Measurements from ENCODE around the gene PCK1. TPM values are rescaled to one million over a fixed set of nuclear protein-coding genes. Genes with fewer than 3 reads are reported as not detected.

Gene PCK1
- total RNA-seq, 1 experiment from 2014 or later: 0.49 TPM

DNA sequence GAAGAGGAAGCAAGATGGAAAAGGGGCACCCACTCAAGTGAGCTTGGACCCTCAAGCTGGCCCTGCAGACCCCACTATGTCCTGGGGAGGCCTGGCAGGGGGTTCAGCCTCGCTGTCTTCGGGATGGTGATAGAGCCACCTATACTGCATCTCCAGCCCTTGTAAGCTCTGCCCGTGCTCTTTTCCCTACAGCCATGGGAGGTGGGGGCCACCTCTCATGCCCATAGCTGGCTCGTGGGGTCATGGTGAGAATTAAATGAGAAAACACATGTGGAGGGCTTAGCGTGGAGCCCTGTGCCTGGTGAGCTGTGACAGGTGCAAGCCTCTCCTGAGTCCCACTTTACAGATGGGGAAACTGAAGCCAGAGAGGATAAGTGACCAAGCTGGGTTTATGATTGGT lies 27.7 kb downstream of the PCK1 start:
- Histone ChIP-seq H4K20me1 (ENCODE audit: insufficient read depth) (no peaks in the 10 kb centered on the region), H3K27ac (ENCODE audit: low read depth, low read length) (no peak overlapping the region), H2AFZ (ENCODE audit: low read depth, low read length, poor library complexity, severe bottlenecking) (no peak overlapping the region), H3K9me2 (ENCODE audit: insufficient read depth) (no peaks in the 10 kb centered on the region), H3K9ac (ENCODE audit: low read length) (no peak overlapping the region), H3K9me3 (ENCODE audit: control insufficient read depth in 1 of 2, insufficient read depth in 1 of 2, low read depth in 1 of 2, low read length in 2 of 2) (no peaks in the 10 kb centered on the region), H3K4me2 (ENCODE audit: low read length) (no peak overlapping the region), H3K36me3 (ENCODE audit: control insufficient read depth in 1 of 2, insufficient read depth in 2 of 2, low read length in 2 of 2) (no peaks in the 10 kb centered on the region), H3K4me3 (replicated peaks in 1 of 2; ENCODE audit: low read depth in 1 of 2, low read length in 2 of 2) (no peak overlapping the region), H3K79me2 (ENCODE audit: insufficient read depth, low read length) (no peaks in the 10 kb centered on the region), H3K27me3 (ENCODE audit: insufficient read depth, low read length) (peaks cover 14% of the 10 kb centered on the region; the same call in 1 of the 2 replicates), H3K4me1 (ENCODE audit: control insufficient read depth in 1 of 2, insufficient read depth in 2 of 2, low read length in 2 of 2) (no peaks in the 10 kb centered on the region)
- intact Hi-C loops (cut with micrococcal nuclease): no loop called here
- DNase-seq (ENCODE audit: low read depth, low spot score) (no peak), ATAC-seq (no peak)
- no TSS peak for BruUV-seq (replicated peaks)
- TF ChIP-seq CEBPB (IDR thresholded peaks at IDR 0.05; ENCODE audit: low read depth) (no peak), EZH2 (IDR thresholded peaks at IDR 0.05) (no peak), POLR2AphosphoS5 (IDR thresholded peaks at IDR 0.05; ENCODE audit: low read depth, low read length) (no peak), EGR1 (IDR thresholded peaks at IDR 0.05; ENCODE audit: low read depth) (no peak), TCF7L2 (IDR thresholded peaks at IDR 0.05; ENCODE audit: borderline replicate concordance, extremely low read depth, insufficient read depth, insufficient read length) (no peak), FOSL1 (IDR thresholded peaks at IDR 0.05; ENCODE audit: low read depth) (no peak), EZH2phosphoT487 (IDR thresholded peaks at IDR 0.05; ENCODE audit: borderline replicate concordance) (no peak), SIN3A (IDR thresholded peaks at IDR 0.05; ENCODE audit: low read depth) (no peak), ZFX (IDR thresholded peaks at IDR 0.05) (no peak), CBX3 (IDR thresholded peaks at IDR 0.05; ENCODE audit: low read depth) (no peak), POLR2A (IDR thresholded peaks at IDR 0.05; ENCODE audit: borderline replicate concordance, extremely low read depth, insufficient read depth, insufficient read length) (no peak), SRF (IDR thresholded peaks at IDR 0.05; ENCODE audit: low read depth) (no peak)
- TF ChIP-seq, protein P1, sequence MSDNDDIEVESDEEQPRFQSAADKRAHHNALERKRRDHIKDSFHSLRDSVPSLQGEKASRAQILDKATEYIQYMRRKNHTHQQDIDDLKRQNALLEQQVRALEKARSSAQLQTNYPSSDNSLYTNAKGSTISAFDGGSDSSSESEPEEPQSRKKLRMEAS (IDR thresholded peaks at IDR 0.05): no peak
- TF ChIP-seq, protein P2, sequence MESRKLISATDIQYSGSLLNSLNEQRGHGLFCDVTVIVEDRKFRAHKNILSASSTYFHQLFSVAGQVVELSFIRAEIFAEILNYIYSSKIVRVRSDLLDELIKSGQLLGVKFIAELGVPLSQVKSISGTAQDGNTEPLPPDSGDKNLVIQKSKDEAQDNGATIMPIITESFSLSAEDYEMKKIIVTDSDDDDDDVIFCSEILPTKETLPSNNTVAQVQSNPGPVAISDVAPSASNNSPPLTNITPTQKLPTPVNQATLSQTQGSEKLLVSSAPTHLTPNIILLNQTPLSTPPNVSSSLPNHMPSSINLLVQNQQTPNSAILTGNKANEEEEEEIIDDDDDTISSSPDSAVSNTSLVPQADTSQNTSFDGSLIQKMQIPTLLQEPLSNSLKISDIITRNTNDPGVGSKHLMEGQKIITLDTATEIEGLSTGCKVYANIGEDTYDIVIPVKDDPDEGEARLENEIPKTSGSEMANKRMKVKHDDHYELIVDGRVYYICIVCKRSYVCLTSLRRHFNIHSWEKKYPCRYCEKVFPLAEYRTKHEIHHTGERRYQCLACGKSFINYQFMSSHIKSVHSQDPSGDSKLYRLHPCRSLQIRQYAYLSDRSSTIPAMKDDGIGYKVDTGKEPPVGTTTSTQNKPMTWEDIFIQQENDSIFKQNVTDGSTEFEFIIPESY (IDR thresholded peaks at IDR 0.05; ENCODE audit: extremely low read depth, insufficient replicate concordance, low read length): no peak
- TF ChIP-seq, protein P3, sequence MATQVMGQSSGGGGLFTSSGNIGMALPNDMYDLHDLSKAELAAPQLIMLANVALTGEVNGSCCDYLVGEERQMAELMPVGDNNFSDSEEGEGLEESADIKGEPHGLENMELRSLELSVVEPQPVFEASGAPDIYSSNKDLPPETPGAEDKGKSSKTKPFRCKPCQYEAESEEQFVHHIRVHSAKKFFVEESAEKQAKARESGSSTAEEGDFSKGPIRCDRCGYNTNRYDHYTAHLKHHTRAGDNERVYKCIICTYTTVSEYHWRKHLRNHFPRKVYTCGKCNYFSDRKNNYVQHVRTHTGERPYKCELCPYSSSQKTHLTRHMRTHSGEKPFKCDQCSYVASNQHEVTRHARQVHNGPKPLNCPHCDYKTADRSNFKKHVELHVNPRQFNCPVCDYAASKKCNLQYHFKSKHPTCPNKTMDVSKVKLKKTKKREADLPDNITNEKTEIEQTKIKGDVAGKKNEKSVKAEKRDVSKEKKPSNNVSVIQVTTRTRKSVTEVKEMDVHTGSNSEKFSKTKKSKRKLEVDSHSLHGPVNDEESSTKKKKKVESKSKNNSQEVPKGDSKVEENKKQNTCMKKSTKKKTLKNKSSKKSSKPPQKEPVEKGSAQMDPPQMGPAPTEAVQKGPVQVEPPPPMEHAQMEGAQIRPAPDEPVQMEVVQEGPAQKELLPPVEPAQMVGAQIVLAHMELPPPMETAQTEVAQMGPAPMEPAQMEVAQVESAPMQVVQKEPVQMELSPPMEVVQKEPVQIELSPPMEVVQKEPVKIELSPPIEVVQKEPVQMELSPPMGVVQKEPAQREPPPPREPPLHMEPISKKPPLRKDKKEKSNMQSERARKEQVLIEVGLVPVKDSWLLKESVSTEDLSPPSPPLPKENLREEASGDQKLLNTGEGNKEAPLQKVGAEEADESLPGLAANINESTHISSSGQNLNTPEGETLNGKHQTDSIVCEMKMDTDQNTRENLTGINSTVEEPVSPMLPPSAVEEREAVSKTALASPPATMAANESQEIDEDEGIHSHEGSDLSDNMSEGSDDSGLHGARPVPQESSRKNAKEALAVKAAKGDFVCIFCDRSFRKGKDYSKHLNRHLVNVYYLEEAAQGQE (IDR thresholded peaks at IDR 0.05; ENCODE audit: low read depth): no peak
- TF ChIP-seq, protein P4, sequence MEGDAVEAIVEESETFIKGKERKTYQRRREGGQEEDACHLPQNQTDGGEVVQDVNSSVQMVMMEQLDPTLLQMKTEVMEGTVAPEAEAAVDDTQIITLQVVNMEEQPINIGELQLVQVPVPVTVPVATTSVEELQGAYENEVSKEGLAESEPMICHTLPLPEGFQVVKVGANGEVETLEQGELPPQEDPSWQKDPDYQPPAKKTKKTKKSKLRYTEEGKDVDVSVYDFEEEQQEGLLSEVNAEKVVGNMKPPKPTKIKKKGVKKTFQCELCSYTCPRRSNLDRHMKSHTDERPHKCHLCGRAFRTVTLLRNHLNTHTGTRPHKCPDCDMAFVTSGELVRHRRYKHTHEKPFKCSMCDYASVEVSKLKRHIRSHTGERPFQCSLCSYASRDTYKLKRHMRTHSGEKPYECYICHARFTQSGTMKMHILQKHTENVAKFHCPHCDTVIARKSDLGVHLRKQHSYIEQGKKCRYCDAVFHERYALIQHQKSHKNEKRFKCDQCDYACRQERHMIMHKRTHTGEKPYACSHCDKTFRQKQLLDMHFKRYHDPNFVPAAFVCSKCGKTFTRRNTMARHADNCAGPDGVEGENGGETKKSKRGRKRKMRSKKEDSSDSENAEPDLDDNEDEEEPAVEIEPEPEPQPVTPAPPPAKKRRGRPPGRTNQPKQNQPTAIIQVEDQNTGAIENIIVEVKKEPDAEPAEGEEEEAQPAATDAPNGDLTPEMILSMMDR (IDR thresholded peaks at IDR 0.05 in 2 of 3, conservative IDR thresholded peaks at IDR 0.05 in 1 of 3; ENCODE audit: borderline replicate concordance in 1 of 3, insufficient read depth in 1 of 3, low read depth in 2 of 3, low read length in 2 of 3): no peak
- CTCF ChIA-PET: interaction anchor here (1.3 kb wide), 1 partner anchor 90 kb away, joined by 4 read pairs; no protein-coding TSS in a partner anchor
- POLR2A ChIA-PET: no interaction called here
- RAD21 ChIA-PET (ENCODE audit: low non-redundant PET in 1 of 2, low total read pairs in 2 of 2, uncharacterized antibody in 2 of 2, unreplicated experiment in 2 of 2): no interaction called here

Measured in HCT116 (cell line).